Cerebellar nuclear complex (tissue), 1 donor: ENCODE measurements around the gene CHRNA4.

Experiments
- DNase-seq, 2 experiments: peaks; one replicate each; lab custom pipeline; 2025; lab: John Stamatoyannopoulos, UW

Gene CHRNA4

GRCh38 chr20:63377256-63377941 is 16.2 kb upstream of the CHRNA4 start:
- no peak for DNase-seq

GRCh38 chr20:63376283-63377250 is 15.4 kb upstream of the CHRNA4 start:
- DNase-seq = no peak

GRCh38 chr20:63375438-63375837 is 14.3 kb upstream of the CHRNA4 start:
- no peak for DNase-seq

- no peak for DNase-seq
These were observed 13.4 kb upstream of the CHRNA4 start for GRCh38 chr20:63374504-63374903.

- DNase-seq = no peak
These were observed 12.8 kb upstream of the CHRNA4 start for GRCh38 chr20:63373996-63374395.

GRCh38 chr20:63372971-63373885 is 12.1 kb upstream of the CHRNA4 start:
- no peak for DNase-seq

GRCh38 chr20:63371291-63371865 is 10.2 kb upstream of the CHRNA4 start:
- DNase-seq = no peak

GRCh38 chr20:63370618-63371187 is 9.6 kb upstream of the CHRNA4 start:
- DNase-seq = peak in 1 of 2 experiments; percentile 48

GRCh38 chr20:63369724-63370617 is 8.8 kb upstream of the CHRNA4 start:
- no peak for DNase-seq

- DNase-seq = no peak
These were observed 7.9 kb upstream of the CHRNA4 start for GRCh38 chr20:63369024-63369530.

- DNase-seq = no peak
These were observed 7.0 kb upstream of the CHRNA4 start for GRCh38 chr20:63368151-63368550.

- DNase-seq = no peak
These were observed 6.4 kb upstream of the CHRNA4 start for GRCh38 chr20:63367446-63368055.

GRCh38 chr20:63366390-63367365 is 5.5 kb upstream of the CHRNA4 start:
- no peak for DNase-seq

GRCh38 chr20:63365601-63366389 is 4.6 kb upstream of the CHRNA4 start:
- DNase-seq = no peak

- DNase-seq = peak; percentile 68 to 89
These were observed 3.8 kb upstream of the CHRNA4 start for GRCh38 chr20:63364801-63365585.

GRCh38 chr20:63363981-63364561 is 2.9 kb upstream of the CHRNA4 start:
- no peak for DNase-seq
